Measurements from ENCODE around the gene DNAH12.
"Not testable (repeated sequence)": the region's sequence is repeated elsewhere in the genome, so short reads cannot be mapped to it uniquely, and the experiment has no call there.

Gene DNAH12

DNA sequence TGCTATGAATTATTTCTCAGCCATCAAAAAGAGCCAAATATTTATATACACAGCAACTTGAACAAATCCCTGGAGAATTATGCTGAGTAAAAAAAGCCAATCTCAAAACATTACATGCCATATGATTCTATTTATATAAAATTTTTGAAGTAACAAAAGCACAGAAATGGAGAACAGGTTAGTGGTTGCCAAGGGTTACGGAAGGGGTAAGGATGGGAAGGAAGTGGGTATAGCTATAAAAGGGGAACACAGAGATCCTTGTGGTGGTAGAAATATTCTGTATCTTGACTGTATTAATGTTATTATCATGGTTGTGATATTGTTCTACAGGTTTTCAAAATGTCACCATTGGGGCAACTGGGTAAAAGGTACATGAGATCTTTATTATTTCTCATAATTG is 189.4 kb downstream of the DNAH12 start:
- Histone ChIP-seq H3K9me3 (ENCODE audit: insufficient read depth, low read depth, low read length) (no peaks in the 10 kb centered on the region), H4K12ac (ENCODE audit: low read depth, low read length) (no peak overlapping the region), H3K79me2 (ENCODE audit: control insufficient read depth, insufficient read depth, low read length, poor library complexity) (no peaks in the 10 kb centered on the region), H3K4me2 (ENCODE audit: low read length) (no peak overlapping the region), H3K27ac (ENCODE audit: low read depth, low read length) (no peak overlapping the region), H2AK5ac (ENCODE audit: low read length) (no peak overlapping the region), H3K14ac (ENCODE audit: low read length) (no peak overlapping the region), H3K9ac (ENCODE audit: low read length) (no peak overlapping the region), H4K8ac (ENCODE audit: low read depth, low read length) (no peak overlapping the region), H3K4me1 (ENCODE audit: control insufficient read depth in 1 of 2, insufficient read depth in 2 of 2, low read length in 2 of 2) (no peaks in the 10 kb centered on the region), H2BK5ac (ENCODE audit: low read depth, low read length, poor library complexity) (no peak overlapping the region), H3K27me3 (ENCODE audit: insufficient read depth, low read length) (no peaks in the 10 kb centered on the region), H4K91ac (ENCODE audit: low read depth, low read length) (no peak overlapping the region), H3K4ac (ENCODE audit: low read depth, low read length) (no peak overlapping the region), H3K18ac (ENCODE audit: low read length) (no peak overlapping the region), H2AFZ (ENCODE audit: insufficient read depth, low read length, poor library complexity) (no peak overlapping the region), H2BK12ac (ENCODE audit: low read length) (no peak overlapping the region), H3K36me3 (ENCODE audit: control insufficient read depth in 1 of 2, insufficient read depth in 2 of 2, low read length in 2 of 2) (no peaks in the 10 kb centered on the region), H3K4me3 (ENCODE audit: low read depth, low read length) (no peak overlapping the region), H3K23ac (ENCODE audit: low read length) (no peak overlapping the region), H3K79me1 (ENCODE audit: low read length) (no peaks in the 10 kb centered on the region), H2BK120ac (ENCODE audit: insufficient read depth, low read length, poor library complexity) (no peak overlapping the region)
- no peak for DNase-seq
- WGBS (ENCODE audit: extremely low coverage, insufficient coverage, insufficient read length) = no CpG with 5 or more reads among the region's 1 CpG

DNA sequence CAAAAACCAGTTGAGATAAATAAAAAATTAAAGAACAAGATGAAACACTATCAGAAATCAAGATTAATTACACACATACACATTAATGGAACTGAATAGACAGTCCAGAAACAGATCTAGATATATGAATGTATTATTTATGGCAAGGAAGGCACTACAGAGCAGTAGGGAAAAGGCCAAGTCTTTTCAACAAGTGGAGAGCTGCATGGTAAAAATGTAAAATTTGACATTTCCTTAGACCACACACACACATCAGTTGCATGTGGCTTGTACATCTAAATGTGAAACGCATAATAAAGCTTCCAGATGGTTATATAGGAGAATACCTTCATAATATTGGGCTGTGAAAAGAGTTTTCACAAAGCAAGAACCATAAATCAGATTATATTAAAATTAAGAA is 193.9 kb downstream of the DNAH12 start:
- Histone ChIP-seq H2AFZ (ENCODE audit: insufficient read depth, low read length, poor library complexity) (no peak overlapping the region), H3K9ac (ENCODE audit: low read length) (no peak overlapping the region), H3K4ac (ENCODE audit: low read depth, low read length) (no peak overlapping the region), H2AK5ac (ENCODE audit: low read length) (no peak overlapping the region), H3K79me1 (ENCODE audit: low read length) (no peaks in the 10 kb centered on the region), H3K4me3 (ENCODE audit: low read depth, low read length) (no peak overlapping the region), H3K23ac (ENCODE audit: low read length) (no peak overlapping the region), H4K12ac (ENCODE audit: low read depth, low read length) (no peak overlapping the region), H3K4me2 (ENCODE audit: low read length) (no peak overlapping the region), H4K8ac (ENCODE audit: low read depth, low read length) (no peak overlapping the region), H2BK120ac (ENCODE audit: insufficient read depth, low read length, poor library complexity) (no peak overlapping the region), H4K91ac (ENCODE audit: low read depth, low read length) (no peak overlapping the region), H3K4me1 (ENCODE audit: control insufficient read depth in 1 of 2, insufficient read depth in 2 of 2, low read length in 2 of 2) (no peaks in the 10 kb centered on the region), H3K9me3 (ENCODE audit: insufficient read depth, low read depth, low read length) (no peaks in the 10 kb centered on the region), H2BK5ac (ENCODE audit: low read depth, low read length, poor library complexity) (no peak overlapping the region), H3K14ac (ENCODE audit: low read length) (no peak overlapping the region), H3K18ac (ENCODE audit: low read length) (no peak overlapping the region), H3K27me3 (ENCODE audit: insufficient read depth, low read length) (no peaks in the 10 kb centered on the region), H2BK12ac (ENCODE audit: low read length) (no peak overlapping the region), H3K79me2 (ENCODE audit: control insufficient read depth, insufficient read depth, low read length, poor library complexity) (no peaks in the 10 kb centered on the region), H3K27ac (ENCODE audit: low read depth, low read length) (no peak overlapping the region), H3K36me3 (ENCODE audit: control insufficient read depth in 1 of 2, insufficient read depth in 2 of 2, low read length in 2 of 2) (no peaks in the 10 kb centered on the region)
- no CpG with 5 or more reads among the region's 1 CpG for WGBS (ENCODE audit: extremely low coverage, insufficient coverage, insufficient read length)
- no peak for DNase-seq

DNA sequence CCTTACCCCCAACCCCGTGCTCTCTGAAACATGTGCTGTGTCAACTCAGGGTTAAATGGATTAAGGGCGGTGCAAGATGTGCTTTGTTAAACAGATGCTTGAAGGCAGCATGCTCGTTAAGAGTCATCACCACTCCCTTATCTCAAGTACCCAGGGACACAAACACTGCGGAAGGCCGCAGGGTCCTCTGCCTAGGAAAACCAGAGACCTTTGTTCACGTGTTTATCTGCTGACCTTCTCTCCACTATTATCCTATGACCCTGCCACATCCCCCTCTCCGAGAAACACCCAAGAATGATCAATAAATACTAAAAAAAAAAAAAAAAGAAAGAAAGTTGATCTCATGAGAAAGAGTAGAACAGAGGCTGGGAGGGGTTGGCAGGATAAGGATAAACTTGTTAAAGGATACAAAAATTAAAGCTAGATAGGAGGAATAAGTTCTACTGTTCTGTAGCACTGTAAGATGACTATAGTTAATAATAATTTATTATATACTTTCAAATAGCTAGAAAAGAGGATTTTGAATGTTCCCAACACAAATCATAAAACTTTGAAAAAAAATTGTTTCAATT is 205.0 kb downstream of the DNAH12 start:
- H3K4ac ChIP-seq (ENCODE audit: low read depth, low read length); H3K27me3 ChIP-seq (ENCODE audit: insufficient read depth, low read length); DNase-seq; H3K18ac ChIP-seq (ENCODE audit: low read length); H3K9ac ChIP-seq (ENCODE audit: low read length); H4K8ac ChIP-seq (ENCODE audit: low read depth, low read length); H3K79me2 ChIP-seq (ENCODE audit: control insufficient read depth, insufficient read depth, low read length, poor library complexity); H2BK120ac ChIP-seq (ENCODE audit: insufficient read depth, low read length, poor library complexity); H3K14ac ChIP-seq (ENCODE audit: low read length); H3K9me3 ChIP-seq (ENCODE audit: insufficient read depth, low read depth, low read length); H4K91ac ChIP-seq (ENCODE audit: low read depth, low read length); H2AFZ ChIP-seq (ENCODE audit: insufficient read depth, low read length, poor library complexity); H3K79me1 ChIP-seq (ENCODE audit: low read length); H2AK5ac ChIP-seq (ENCODE audit: low read length); H4K12ac ChIP-seq (ENCODE audit: low read depth, low read length); H3K4me1 ChIP-seq (ENCODE audit: control insufficient read depth in 1 of 2, insufficient read depth in 2 of 2, low read length in 2 of 2); H2BK5ac ChIP-seq (ENCODE audit: low read depth, low read length, poor library complexity); H2BK12ac ChIP-seq (ENCODE audit: low read length); H3K4me3 ChIP-seq (ENCODE audit: low read depth, low read length); H3K23ac ChIP-seq (ENCODE audit: low read length); H3K4me2 ChIP-seq (ENCODE audit: low read length); H3K27ac ChIP-seq (ENCODE audit: low read depth, low read length); H3K36me3 ChIP-seq (ENCODE audit: control insufficient read depth in 1 of 2, insufficient read depth in 2 of 2, low read length in 2 of 2): not testable (repeated sequence)
- no CpG with 5 or more reads among the region's 7 CpGs for WGBS (ENCODE audit: extremely low coverage, insufficient coverage, insufficient read length)

DNA sequence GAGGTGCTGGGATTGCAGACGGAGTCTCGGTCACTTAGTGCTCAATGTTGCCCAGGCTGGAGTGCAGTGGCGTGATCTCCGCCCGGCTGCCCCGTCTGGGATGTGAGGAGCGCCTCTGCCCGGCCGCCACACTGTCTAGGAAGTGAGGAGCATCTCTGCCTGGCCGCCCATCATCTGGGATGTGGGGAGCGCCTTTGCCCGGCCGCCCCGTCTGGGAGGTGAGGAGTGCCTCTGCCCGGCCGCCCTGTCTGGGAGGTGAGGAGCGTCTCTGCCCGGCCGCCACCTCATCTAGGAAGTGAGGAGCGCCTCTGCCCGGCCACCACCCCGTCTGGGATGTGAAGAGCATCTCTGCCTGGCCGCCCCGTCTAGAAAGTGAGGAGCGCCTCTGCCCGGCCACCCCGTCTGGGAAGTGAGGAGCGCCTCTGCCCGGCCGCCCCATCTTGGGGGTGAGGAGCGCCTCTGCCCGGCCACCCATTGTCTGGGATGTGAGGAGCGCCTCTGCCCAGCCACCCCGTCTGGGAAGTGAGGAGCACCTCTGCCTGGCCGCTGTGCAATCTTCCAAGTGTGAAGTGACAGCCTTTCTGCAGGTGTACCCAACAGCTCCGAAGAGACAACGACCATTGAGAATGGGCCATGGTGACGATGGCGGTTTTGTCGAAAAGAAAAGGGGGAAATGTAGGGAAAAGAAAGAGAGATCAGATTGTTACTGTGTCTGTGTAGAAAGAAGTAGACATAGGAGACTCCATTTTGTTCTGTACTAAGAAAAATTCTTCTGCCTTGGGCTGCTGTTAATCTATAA is 205.7 kb downstream of the DNAH12 start:
- H3K4ac ChIP-seq (ENCODE audit: low read depth, low read length); H2BK5ac ChIP-seq (ENCODE audit: low read depth, low read length, poor library complexity); H3K4me1 ChIP-seq (ENCODE audit: control insufficient read depth in 1 of 2, insufficient read depth in 2 of 2, low read length in 2 of 2); H3K4me3 ChIP-seq (ENCODE audit: low read depth, low read length); H3K27me3 ChIP-seq (ENCODE audit: insufficient read depth, low read length); H3K79me2 ChIP-seq (ENCODE audit: control insufficient read depth, insufficient read depth, low read length, poor library complexity); H2BK120ac ChIP-seq (ENCODE audit: insufficient read depth, low read length, poor library complexity); H3K9me3 ChIP-seq (ENCODE audit: insufficient read depth, low read depth, low read length); DNase-seq; H3K14ac ChIP-seq (ENCODE audit: low read length); H3K23ac ChIP-seq (ENCODE audit: low read length); H3K79me1 ChIP-seq (ENCODE audit: low read length); H2AFZ ChIP-seq (ENCODE audit: insufficient read depth, low read length, poor library complexity); H2AK5ac ChIP-seq (ENCODE audit: low read length); H4K8ac ChIP-seq (ENCODE audit: low read depth, low read length); H4K91ac ChIP-seq (ENCODE audit: low read depth, low read length); H3K18ac ChIP-seq (ENCODE audit: low read length); H3K36me3 ChIP-seq (ENCODE audit: control insufficient read depth in 1 of 2, insufficient read depth in 2 of 2, low read length in 2 of 2); H2BK12ac ChIP-seq (ENCODE audit: low read length); H3K9ac ChIP-seq (ENCODE audit: low read length); H4K12ac ChIP-seq (ENCODE audit: low read depth, low read length); H3K27ac ChIP-seq (ENCODE audit: low read depth, low read length); H3K4me2 ChIP-seq (ENCODE audit: low read length): not testable (repeated sequence)
- no CpG with 5 or more reads among the region's 40 CpGs for WGBS (ENCODE audit: extremely low coverage, insufficient coverage, insufficient read length)
